ENCODE measurements around the gene FNDC7.

Gene FNDC7

GRCh38 chr1:108716437-108717230 lies 3.9 kb downstream of the FNDC7 start:
- Histone ChIP-seq H3K27me3 (ENCODE audit: control insufficient read depth in 3 of 3, insufficient read depth in 3 of 3, low read depth in 1 of 3, low read length in 3 of 3) (no peaks in the 10 kb centered on the region), H3K36me3 (replicated peaks in 1 of 2; ENCODE audit: control insufficient read depth in 2 of 2, insufficient read depth in 2 of 2, low read length in 2 of 2) (no peaks in the 10 kb centered on the region), H3K4me2 (ENCODE audit: insufficient read depth, low read length, poor library complexity, severe bottlenecking) (no peak overlapping the region), H2BK15ac (ENCODE audit: low read length) (no peak overlapping the region), H2AK5ac (ENCODE audit: low read depth, low read length) (no peak overlapping the region), H2AFZ (ENCODE audit: low read length) (peak overlapping the region; percentile 89), H3K4me1 (ENCODE audit: control insufficient read depth in 2 of 2, insufficient read depth in 1 of 2, low read depth in 1 of 2, low read length in 2 of 2) (peaks cover 3 to 23% of the 10 kb centered on the region in 2 donors), H3K4me3 (ENCODE audit: low read length in 2 of 2) (no peak overlapping the region), H3K27ac (replicated peaks; ENCODE audit: low read length) (no peak overlapping the region), H2BK120ac (ENCODE audit: low read depth, low read length) (no peak overlapping the region), H3K9me3 (replicated peaks in 1 of 2; ENCODE audit: control insufficient read depth in 2 of 2, insufficient read depth in 1 of 2, low read depth in 1 of 2, low read length in 2 of 2) (no peaks in the 10 kb centered on the region), H3K23ac (ENCODE audit: low read depth, low read length, poor library complexity) (no peak overlapping the region), H3K18ac (ENCODE audit: low read length) (no peak overlapping the region), H2BK5ac (ENCODE audit: low read length) (no peak overlapping the region), H2BK12ac (ENCODE audit: low read length) (no peak overlapping the region), H4K91ac (ENCODE audit: low read depth, low read length, poor library complexity) (no peak overlapping the region), H3K79me1 (ENCODE audit: low read depth, low read length) (no peaks in the 10 kb centered on the region), H3K14ac (ENCODE audit: low read length) (no peak overlapping the region), H3K4ac (ENCODE audit: low read length) (no peak overlapping the region), H4K8ac (ENCODE audit: low read depth, low read length) (no peak overlapping the region), H3K9ac (ENCODE audit: low read depth, low read length, poor library complexity) (no peak overlapping the region)
- no peak for DNase-seq (ENCODE audit: low spot score)
- no CpG with 5 or more reads among the region's 2 CpGs for WGBS, 2 donors (ENCODE audit: extremely low coverage in 2 of 2, insufficient read length in 2 of 2, insufficient replicate concordance in 1 of 2)

GRCh38 chr1:108717774-108718316 lies 5.1 kb downstream of the FNDC7 start:
- Histone ChIP-seq H2BK15ac (ENCODE audit: low read length) (no peak overlapping the region), H3K4me3 (ENCODE audit: low read length in 2 of 2) (no peak overlapping the region), H2BK120ac (ENCODE audit: low read depth, low read length) (no peak overlapping the region), H3K9ac (ENCODE audit: low read depth, low read length, poor library complexity) (no peak overlapping the region), H3K18ac (ENCODE audit: low read length) (no peak overlapping the region), H3K79me1 (ENCODE audit: low read depth, low read length) (no peaks in the 10 kb centered on the region), H3K4me1 (ENCODE audit: control insufficient read depth in 2 of 2, insufficient read depth in 1 of 2, low read depth in 1 of 2, low read length in 2 of 2) (peaks cover 3 to 20% of the 10 kb centered on the region in 2 donors), H2BK12ac (ENCODE audit: low read length) (no peak overlapping the region), H3K14ac (ENCODE audit: low read length) (no peak overlapping the region), H3K9me3 (replicated peaks in 1 of 2; ENCODE audit: control insufficient read depth in 2 of 2, insufficient read depth in 1 of 2, low read depth in 1 of 2, low read length in 2 of 2) (no peaks in the 10 kb centered on the region), H3K27me3 (ENCODE audit: control insufficient read depth in 3 of 3, insufficient read depth in 3 of 3, low read depth in 1 of 3, low read length in 3 of 3) (no peaks in the 10 kb centered on the region), H2AFZ (ENCODE audit: low read length) (no peak overlapping the region), H3K4me2 (ENCODE audit: insufficient read depth, low read length, poor library complexity, severe bottlenecking) (no peak overlapping the region), H3K36me3 (replicated peaks in 1 of 2; ENCODE audit: control insufficient read depth in 2 of 2, insufficient read depth in 2 of 2, low read length in 2 of 2) (no peaks in the 10 kb centered on the region), H3K23ac (ENCODE audit: low read depth, low read length, poor library complexity) (no peak overlapping the region), H3K4ac (ENCODE audit: low read length) (no peak overlapping the region), H2BK5ac (ENCODE audit: low read length) (no peak overlapping the region), H4K8ac (ENCODE audit: low read depth, low read length) (no peak overlapping the region), H3K27ac (replicated peaks; ENCODE audit: low read length) (no peak overlapping the region), H4K91ac (ENCODE audit: low read depth, low read length, poor library complexity) (no peak overlapping the region), H2AK5ac (ENCODE audit: low read depth, low read length) (no peak overlapping the region)
- no CpG with 5 or more reads among the region's 9 CpGs for WGBS, 2 donors (ENCODE audit: extremely low coverage in 2 of 2, insufficient read length in 2 of 2, insufficient replicate concordance in 1 of 2)
- DNase-seq (ENCODE audit: low spot score): no peak

- no peak overlapping the region for H3K18ac ChIP-seq (ENCODE audit: low read length)
- H2AFZ ChIP-seq (ENCODE audit: low read length): peak overlapping the region; percentile 10
- no peaks in the 10 kb centered on the region for H3K79me1 ChIP-seq (ENCODE audit: low read depth, low read length)
- H4K91ac ChIP-seq (ENCODE audit: low read depth, low read length, poor library complexity): no peak overlapping the region
- H2AK5ac ChIP-seq (ENCODE audit: low read depth, low read length): no peak overlapping the region
- no peak overlapping the region for H4K8ac ChIP-seq (ENCODE audit: low read depth, low read length)
- DNase-seq (ENCODE audit: low spot score): no peak
- no peak overlapping the region for H3K23ac ChIP-seq (ENCODE audit: low read depth, low read length, poor library complexity)
- no peak overlapping the region for H2BK12ac ChIP-seq (ENCODE audit: low read length)
- H3K9me3 ChIP-seq (replicated peaks in 1 of 2; ENCODE audit: control insufficient read depth in 2 of 2, insufficient read depth in 1 of 2, low read depth in 1 of 2, low read length in 2 of 2): no peaks in the 10 kb centered on the region
- H2BK120ac ChIP-seq (ENCODE audit: low read depth, low read length): no peak overlapping the region
- H3K14ac ChIP-seq (ENCODE audit: low read length): no peak overlapping the region
- H3K36me3 ChIP-seq (replicated peaks in 1 of 2; ENCODE audit: control insufficient read depth in 2 of 2, insufficient read depth in 2 of 2, low read length in 2 of 2): no peaks in the 10 kb centered on the region
- peaks cover 3 to 20% of the 10 kb centered on the region in 2 donors for H3K4me1 ChIP-seq (ENCODE audit: control insufficient read depth in 2 of 2, insufficient read depth in 1 of 2, low read depth in 1 of 2, low read length in 2 of 2)
- H3K4me2 ChIP-seq (ENCODE audit: insufficient read depth, low read length, poor library complexity, severe bottlenecking): no peak overlapping the region
- H3K27me3 ChIP-seq (ENCODE audit: control insufficient read depth in 3 of 3, insufficient read depth in 3 of 3, low read depth in 1 of 3, low read length in 3 of 3): no peaks in the 10 kb centered on the region
- no CpG with 5 or more reads among the region's 6 CpGs for WGBS, 2 donors (ENCODE audit: extremely low coverage in 2 of 2, insufficient read length in 2 of 2, insufficient replicate concordance in 1 of 2)
- no peak overlapping the region for H2BK5ac ChIP-seq (ENCODE audit: low read length)
- no peak overlapping the region for H3K4ac ChIP-seq (ENCODE audit: low read length)
- H2BK15ac ChIP-seq (ENCODE audit: low read length): no peak overlapping the region
- H3K27ac ChIP-seq (replicated peaks; ENCODE audit: low read length): no peak overlapping the region
- H3K4me3 ChIP-seq (ENCODE audit: low read length in 2 of 2): peak overlapping the region in 1 of 2 donors; percentile 20
- H3K9ac ChIP-seq (ENCODE audit: low read depth, low read length, poor library complexity): no peak overlapping the region
Observed at GRCh38 chr1:108718927-108719655, 6.4 kb downstream of the FNDC7 start.

All from neuronal stem cell (in vitro differentiated cells).